Measurements from ENCODE around the gene FBXO9.

FBXO9 gene

DNA sequence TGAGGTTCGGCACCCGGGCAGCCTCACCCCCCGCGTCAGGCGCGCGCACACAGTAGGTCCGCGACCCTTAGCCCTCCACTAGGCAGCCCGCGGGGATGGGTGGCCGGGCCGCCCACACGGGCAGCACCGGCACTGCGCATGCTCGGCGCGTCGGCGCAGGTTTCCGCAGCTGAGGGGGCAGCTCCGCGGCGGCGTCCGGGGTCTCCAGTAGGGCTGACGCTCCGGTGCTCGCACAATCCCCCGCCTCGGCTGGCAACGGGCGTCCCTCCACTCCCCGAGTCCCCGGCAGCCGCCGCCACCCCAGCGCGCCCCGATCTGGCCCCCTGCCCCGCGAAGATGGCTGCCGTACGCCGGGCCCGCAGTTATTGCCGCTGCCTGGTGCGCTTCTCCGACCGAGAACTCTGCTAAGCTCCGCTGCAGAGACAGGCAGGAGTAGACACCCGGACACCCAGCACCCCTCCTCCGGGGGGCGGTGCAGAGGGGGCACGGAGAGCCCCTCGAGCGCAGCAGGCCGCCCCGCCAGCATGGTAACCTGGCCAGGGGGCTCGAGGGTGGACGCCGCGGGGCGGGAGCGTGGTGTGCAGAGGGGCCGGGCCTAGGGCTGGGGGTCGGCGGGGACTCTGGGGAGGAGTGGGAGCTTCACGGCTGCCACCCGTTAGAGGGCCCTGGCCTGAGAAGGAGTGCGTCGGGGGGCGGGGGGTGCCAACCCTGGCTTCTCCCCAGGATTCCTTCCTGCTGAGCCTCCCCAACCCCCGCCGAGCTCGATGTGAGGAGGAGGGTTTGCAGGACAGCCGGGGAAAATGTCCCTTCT lies at the start of gene FBXO9:
FBXO9 (plus strand) TSS at position 139 of the 811 bp plus-strand sequence; CDS start at position 525, 386 bp downstream.
- Histone ChIP-seq H3K9ac (ENCODE audit: low read length) (peak within 1 kb of the TSS; percentile 42), H3K36me3 (ENCODE audit: insufficient read depth, low read length) (no peaks in the 10 kb centered on the region), H3K4me1 (ENCODE audit: insufficient read depth, low read length) (peaks cover 37% of the 10 kb centered on the region)

DNA sequence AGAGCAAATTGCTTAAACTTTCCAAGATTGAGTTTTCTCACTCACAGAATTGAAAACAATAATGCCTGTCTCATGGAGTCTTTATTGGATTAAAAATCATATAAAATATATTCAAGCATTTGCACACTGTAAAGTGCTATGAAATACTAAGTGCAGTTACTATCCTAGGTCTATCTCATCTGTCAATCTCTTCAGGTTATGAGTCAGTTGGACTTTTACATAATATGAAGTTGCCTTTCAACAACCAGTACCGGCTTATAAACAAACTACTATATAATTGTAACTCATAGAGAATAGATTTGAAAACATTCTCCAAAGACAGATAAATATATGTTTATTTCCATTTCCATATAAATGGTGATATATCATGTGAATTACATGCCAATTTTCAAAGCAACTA lies 49.7 kb upstream of the FBXO9 start:
- H3K27me3 ChIP-seq (ENCODE audit: control insufficient read depth in 1 of 2, insufficient read depth in 2 of 2, low read length in 2 of 2) = no peaks in the 10 kb centered on the region
- H3K4me1 ChIP-seq (ENCODE audit: insufficient read depth, low read length) = no peaks in the 10 kb centered on the region
- no peak overlapping the region for H3K27ac ChIP-seq (ENCODE audit: low read depth, low read length)
- H3K9ac ChIP-seq (ENCODE audit: low read length) = no peak overlapping the region
- peaks cover 79% of the 10 kb centered on the region for H3K36me3 ChIP-seq (ENCODE audit: insufficient read depth, low read length)
- H3K4me3 ChIP-seq (ENCODE audit: low read depth in 1 of 2, low read length in 2 of 2) = no peak overlapping the region
- no peaks in the 10 kb centered on the region for H3K9me3 ChIP-seq (ENCODE audit: low read length)

More for the DNA sequence above, at the start of gene FBXO9:
- no peaks in the 10 kb centered on the region for H3K9me3 ChIP-seq (ENCODE audit: low read length)
- H3K27me3 ChIP-seq (ENCODE audit: control insufficient read depth in 1 of 2, insufficient read depth in 2 of 2, low read length in 2 of 2) = no peaks in the 10 kb centered on the region
- H3K27ac ChIP-seq (ENCODE audit: low read depth, low read length) = peak within 1 kb of the TSS; percentile 95
- H3K4me3 ChIP-seq (ENCODE audit: low read depth in 1 of 2, low read length in 2 of 2) = peak within 1 kb of the TSS; percentile 88 to 99

DNA sequence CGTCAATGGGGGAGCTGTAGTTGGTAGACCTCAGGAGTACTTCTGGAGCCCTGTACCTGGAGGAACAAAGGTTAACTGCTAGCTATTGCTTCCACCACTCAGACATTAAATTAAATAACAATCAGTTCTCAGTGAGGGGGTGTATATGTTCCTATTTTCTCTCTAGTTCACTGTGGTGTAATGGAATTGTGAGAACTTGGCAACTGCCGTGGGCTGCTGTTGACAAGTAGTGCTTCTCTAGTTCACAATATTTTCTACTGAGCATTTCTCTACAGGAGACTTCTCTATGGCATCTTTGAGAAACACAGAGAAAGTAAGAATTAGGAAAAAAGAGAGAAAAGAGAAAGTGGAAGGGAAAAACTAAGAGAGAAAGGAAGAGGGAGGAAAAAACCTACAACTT lies 46.8 kb upstream of the FBXO9 start:
- Histone ChIP-seq H3K27ac (ENCODE audit: low read depth, low read length) (no peak overlapping the region), H3K36me3 (ENCODE audit: insufficient read depth, low read length) (peaks cover 49% of the 10 kb centered on the region), H3K9me3 (ENCODE audit: low read length) (no peaks in the 10 kb centered on the region), H3K9ac (ENCODE audit: low read length) (no peak overlapping the region), H3K4me3 (ENCODE audit: low read depth in 1 of 2, low read length in 2 of 2) (no peak overlapping the region), H3K27me3 (ENCODE audit: control insufficient read depth in 1 of 2, insufficient read depth in 2 of 2, low read length in 2 of 2) (no peaks in the 10 kb centered on the region), H3K4me1 (ENCODE audit: insufficient read depth, low read length) (no peaks in the 10 kb centered on the region)

DNA sequence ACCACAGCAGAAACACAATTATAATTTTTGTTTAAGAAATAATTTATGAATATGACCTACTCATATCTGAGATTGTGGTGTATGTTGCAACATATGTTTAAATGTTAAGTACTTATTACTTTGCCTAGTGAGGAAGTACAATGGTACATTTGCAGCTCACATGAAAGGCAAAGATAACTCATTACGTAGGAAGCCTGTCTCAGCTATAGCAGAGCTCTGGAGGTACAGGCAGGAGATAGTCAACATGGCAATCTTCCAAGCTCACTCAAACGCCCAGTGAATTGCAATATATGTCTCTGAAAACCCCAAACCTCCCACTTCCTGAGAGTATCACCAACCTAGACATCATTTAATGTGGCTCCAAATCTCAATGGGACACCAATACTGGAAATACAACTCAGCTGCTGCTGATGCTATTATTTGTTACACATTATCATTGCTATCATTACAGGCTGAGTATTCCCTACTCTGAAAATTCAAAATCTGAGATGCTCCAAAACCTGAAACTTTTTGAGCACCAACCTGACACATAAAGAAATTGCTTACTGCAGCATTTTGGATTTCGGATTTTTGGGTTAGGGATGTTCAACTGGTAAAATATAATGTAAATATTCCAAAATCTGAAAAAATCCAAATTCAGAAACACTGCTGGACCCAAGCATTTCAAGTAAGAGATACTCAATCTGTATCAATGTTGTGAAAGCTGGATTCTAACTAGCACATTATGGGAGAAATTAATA lies 45.0 kb upstream of the FBXO9 start:
- no peak overlapping the region for H3K27ac ChIP-seq (ENCODE audit: low read depth, low read length)
- no peaks in the 10 kb centered on the region for H3K27me3 ChIP-seq (ENCODE audit: control insufficient read depth in 1 of 2, insufficient read depth in 2 of 2, low read length in 2 of 2)
- H3K4me1 ChIP-seq (ENCODE audit: insufficient read depth, low read length) = no peaks in the 10 kb centered on the region
- H3K9me3 ChIP-seq (ENCODE audit: low read length) = no peaks in the 10 kb centered on the region
- no peak overlapping the region for H3K4me3 ChIP-seq (ENCODE audit: low read depth in 1 of 2, low read length in 2 of 2)
- H3K9ac ChIP-seq (ENCODE audit: low read length) = no peak overlapping the region
- peaks cover 47% of the 10 kb centered on the region for H3K36me3 ChIP-seq (ENCODE audit: insufficient read depth, low read length)

DNA sequence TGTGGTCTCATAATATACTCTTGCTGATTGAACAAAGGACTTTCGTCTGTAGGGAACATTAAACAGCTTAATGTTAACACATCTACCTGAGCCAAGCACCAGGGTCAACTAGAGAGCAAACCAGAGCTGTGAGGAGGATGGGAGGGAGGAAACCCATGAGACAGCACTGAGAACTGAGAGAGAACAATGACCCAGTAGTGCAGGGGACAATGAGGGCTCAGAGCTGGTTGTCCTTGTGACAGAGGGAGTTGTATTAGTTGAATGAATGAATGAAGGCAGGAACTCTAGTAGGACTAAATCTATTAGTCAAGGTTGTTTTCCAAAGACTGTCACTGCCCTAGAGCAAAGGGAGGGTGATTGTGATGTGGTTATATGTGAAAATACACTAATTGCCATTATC lies 41.9 kb upstream of the FBXO9 start:
- no peak overlapping the region for H3K4me3 ChIP-seq (ENCODE audit: low read depth in 1 of 2, low read length in 2 of 2)
- H3K4me1 ChIP-seq (ENCODE audit: insufficient read depth, low read length) = no peaks in the 10 kb centered on the region
- no peak overlapping the region for H3K9ac ChIP-seq (ENCODE audit: low read length)
- no peaks in the 10 kb centered on the region for H3K27me3 ChIP-seq (ENCODE audit: control insufficient read depth in 1 of 2, insufficient read depth in 2 of 2, low read length in 2 of 2)
- H3K9me3 ChIP-seq (ENCODE audit: low read length) = no peaks in the 10 kb centered on the region
- H3K27ac ChIP-seq (ENCODE audit: low read depth, low read length) = no peak overlapping the region
- peaks cover 41% of the 10 kb centered on the region for H3K36me3 ChIP-seq (ENCODE audit: insufficient read depth, low read length)

DNA sequence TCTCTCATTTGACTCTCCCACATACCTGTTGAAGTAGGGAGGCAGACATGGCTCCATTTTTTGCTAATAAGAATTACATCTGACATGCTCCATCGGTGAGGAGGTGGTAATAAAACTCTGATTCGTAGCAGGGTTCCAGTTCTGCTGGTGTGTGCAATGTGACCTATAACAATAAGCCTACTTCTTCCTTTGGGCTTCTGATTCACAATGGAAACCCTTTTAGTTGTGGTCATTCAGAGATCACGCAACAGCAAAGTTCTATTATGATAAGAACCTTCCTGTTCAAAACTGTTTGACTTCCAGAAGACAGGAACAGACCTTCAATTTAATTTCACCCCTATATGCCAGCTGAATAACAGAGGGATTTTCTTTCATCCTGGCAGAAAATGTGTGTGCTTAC lies 38.7 kb upstream of the FBXO9 start:
- H3K27ac ChIP-seq (ENCODE audit: low read depth, low read length) = no peak overlapping the region
- H3K9me3 ChIP-seq (ENCODE audit: low read length) = no peaks in the 10 kb centered on the region
- no peak overlapping the region for H3K9ac ChIP-seq (ENCODE audit: low read length)
- H3K4me3 ChIP-seq (ENCODE audit: low read depth in 1 of 2, low read length in 2 of 2) = no peak overlapping the region
- no peaks in the 10 kb centered on the region for H3K27me3 ChIP-seq (ENCODE audit: control insufficient read depth in 1 of 2, insufficient read depth in 2 of 2, low read length in 2 of 2)
- H3K4me1 ChIP-seq (ENCODE audit: insufficient read depth, low read length) = no peaks in the 10 kb centered on the region
- H3K36me3 ChIP-seq (ENCODE audit: insufficient read depth, low read length) = peaks cover 66% of the 10 kb centered on the region

DNA sequence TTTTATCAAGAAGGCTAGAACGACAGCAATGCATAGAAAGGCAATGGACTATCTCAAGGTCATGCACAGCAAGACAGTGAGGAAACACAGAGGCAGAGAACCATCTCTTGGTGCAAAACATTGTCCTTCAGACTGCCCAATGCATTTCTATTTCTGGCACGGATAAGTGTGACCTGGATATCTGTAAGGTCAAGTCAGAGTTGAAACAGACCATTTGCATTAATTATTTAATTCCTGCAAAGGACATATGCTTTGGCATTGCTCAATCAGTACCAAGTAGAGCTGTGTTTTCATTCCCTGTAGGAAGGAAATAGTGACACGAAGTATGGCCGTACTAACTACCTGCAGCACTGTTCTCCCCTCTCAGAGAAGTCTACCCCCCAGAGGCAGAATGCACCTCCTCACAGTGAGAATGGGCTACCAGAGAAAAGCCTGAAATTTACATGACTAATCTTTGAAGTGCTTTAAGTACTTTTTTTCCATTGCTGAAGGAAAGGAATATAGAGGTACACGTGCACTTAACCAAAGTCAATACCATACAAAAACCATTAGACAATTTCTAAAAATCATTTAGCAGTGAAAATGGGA lies 38.0 kb upstream of the FBXO9 start:
- Histone ChIP-seq H3K36me3 (ENCODE audit: insufficient read depth, low read length) (peaks cover 71% of the 10 kb centered on the region), H3K27me3 (ENCODE audit: control insufficient read depth in 1 of 2, insufficient read depth in 2 of 2, low read length in 2 of 2) (no peaks in the 10 kb centered on the region), H3K4me1 (ENCODE audit: insufficient read depth, low read length) (no peaks in the 10 kb centered on the region), H3K9ac (ENCODE audit: low read length) (no peak overlapping the region), H3K9me3 (ENCODE audit: low read length) (no peaks in the 10 kb centered on the region), H3K4me3 (ENCODE audit: low read depth in 1 of 2, low read length in 2 of 2) (no peak overlapping the region), H3K27ac (ENCODE audit: low read depth, low read length) (no peak overlapping the region)

DNA sequence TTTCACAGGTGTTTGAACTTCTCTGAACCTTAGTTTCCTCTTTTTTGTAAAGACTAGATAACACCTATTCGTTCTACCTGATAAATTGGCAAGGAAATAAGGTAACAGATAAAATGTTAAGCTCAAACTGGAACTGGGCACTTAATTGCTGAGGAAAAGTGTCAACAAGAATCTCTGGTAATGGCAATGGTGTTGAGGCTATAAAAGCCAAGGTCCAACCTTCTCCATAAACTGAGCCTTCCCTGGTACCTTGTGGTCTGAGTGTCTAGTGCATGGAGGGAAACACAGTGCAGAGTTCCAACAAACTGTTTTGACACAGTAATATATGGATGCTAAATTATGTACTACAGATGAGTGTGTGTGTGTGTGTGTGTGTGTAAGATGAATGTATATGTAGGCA lies 36.7 kb upstream of the FBXO9 start:
- Histone ChIP-seq H3K4me3 (ENCODE audit: low read depth in 1 of 2, low read length in 2 of 2) (no peak overlapping the region), H3K27me3 (ENCODE audit: control insufficient read depth in 1 of 2, insufficient read depth in 2 of 2, low read length in 2 of 2) (no peaks in the 10 kb centered on the region), H3K9ac (ENCODE audit: low read length) (no peak overlapping the region), H3K27ac (ENCODE audit: low read depth, low read length) (no peak overlapping the region), H3K9me3 (ENCODE audit: low read length) (no peaks in the 10 kb centered on the region), H3K36me3 (ENCODE audit: insufficient read depth, low read length) (peaks cover 71% of the 10 kb centered on the region), H3K4me1 (ENCODE audit: insufficient read depth, low read length) (peaks cover 10% of the 10 kb centered on the region)

DNA sequence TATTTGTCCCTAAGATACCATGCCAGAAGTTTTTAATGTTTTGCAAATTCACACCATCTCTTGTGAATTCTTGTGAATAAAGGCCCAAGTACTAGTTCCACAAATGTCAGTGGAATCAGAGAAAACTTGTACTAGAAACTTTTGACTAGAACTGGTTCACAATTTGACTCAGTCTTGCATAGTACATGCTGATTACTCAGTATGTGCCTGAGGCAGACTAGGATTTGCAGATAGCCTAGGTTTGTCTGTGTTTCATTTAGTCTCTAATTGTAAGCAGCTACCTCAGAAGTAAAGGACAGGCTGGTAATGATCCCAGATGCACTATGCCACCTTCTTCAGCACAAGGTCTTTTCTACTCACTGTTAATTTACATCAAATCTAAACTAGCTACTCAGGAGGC lies 35.9 kb upstream of the FBXO9 start:
- peaks cover 64% of the 10 kb centered on the region for H3K36me3 ChIP-seq (ENCODE audit: insufficient read depth, low read length)
- H3K4me1 ChIP-seq (ENCODE audit: insufficient read depth, low read length) = peaks cover 18% of the 10 kb centered on the region
- no peaks in the 10 kb centered on the region for H3K9me3 ChIP-seq (ENCODE audit: low read length)
- H3K27ac ChIP-seq (ENCODE audit: low read depth, low read length) = no peak overlapping the region
- no peak overlapping the region for H3K9ac ChIP-seq (ENCODE audit: low read length)
- no peak overlapping the region for H3K4me3 ChIP-seq (ENCODE audit: low read depth in 1 of 2, low read length in 2 of 2)
- H3K27me3 ChIP-seq (ENCODE audit: control insufficient read depth in 1 of 2, insufficient read depth in 2 of 2, low read length in 2 of 2) = no peaks in the 10 kb centered on the region

DNA sequence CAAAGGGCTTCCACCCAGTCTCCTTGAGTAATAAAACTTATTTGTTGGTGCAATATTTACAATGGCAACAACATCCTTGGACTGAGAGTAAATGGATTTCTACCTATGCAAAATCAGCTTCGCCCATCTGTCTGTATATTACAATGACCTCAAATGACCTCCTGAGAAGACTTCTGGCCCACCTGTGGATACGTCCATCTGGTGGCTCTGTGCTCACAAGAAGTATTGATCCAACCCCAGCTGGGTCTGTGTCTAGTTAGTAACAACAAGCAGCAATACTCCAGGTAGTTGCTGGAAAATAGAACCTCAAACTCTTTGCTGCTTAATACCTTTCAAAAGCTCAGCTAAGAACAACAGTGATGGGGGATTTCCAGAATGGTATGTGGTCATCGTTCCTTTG lies 35.4 kb upstream of the FBXO9 start:
- Histone ChIP-seq H3K36me3 (ENCODE audit: insufficient read depth, low read length) (peaks cover 64% of the 10 kb centered on the region), H3K27me3 (ENCODE audit: control insufficient read depth in 1 of 2, insufficient read depth in 2 of 2, low read length in 2 of 2) (no peaks in the 10 kb centered on the region)

DNA sequence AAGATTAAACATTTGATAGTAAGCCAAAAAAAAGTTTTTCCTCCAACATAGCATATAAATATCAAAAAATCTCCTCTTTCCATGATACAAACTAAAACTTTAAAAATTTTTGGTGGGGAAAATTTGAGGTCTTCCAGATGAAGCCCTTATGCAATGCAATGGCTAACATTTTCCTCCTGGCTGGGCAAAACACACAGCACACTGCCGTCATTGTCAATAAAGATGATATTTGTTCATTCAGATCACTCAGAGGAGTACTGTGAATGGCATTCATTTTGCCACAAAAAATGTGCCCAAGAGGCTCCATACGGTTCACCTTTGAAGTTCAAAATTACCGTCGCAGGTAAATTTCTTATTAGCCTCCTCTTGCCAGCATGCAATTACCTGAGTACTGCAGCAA lies 33.9 kb upstream of the FBXO9 start:
- Histone ChIP-seq H3K9ac (ENCODE audit: low read length) (no peak overlapping the region), H3K4me1 (ENCODE audit: insufficient read depth, low read length) (peaks cover 22% of the 10 kb centered on the region), H3K27ac (ENCODE audit: low read depth, low read length) (no peak overlapping the region), H3K4me3 (ENCODE audit: low read depth in 1 of 2, low read length in 2 of 2) (no peak overlapping the region), H3K27me3 (ENCODE audit: control insufficient read depth in 1 of 2, insufficient read depth in 2 of 2, low read length in 2 of 2) (no peaks in the 10 kb centered on the region), H3K36me3 (ENCODE audit: insufficient read depth, low read length) (peaks cover 61% of the 10 kb centered on the region), H3K9me3 (ENCODE audit: low read length) (no peaks in the 10 kb centered on the region)

More for the DNA sequence above, 35.4 kb upstream of the FBXO9 start:
- no peak overlapping the region for H3K4me3 ChIP-seq (ENCODE audit: low read depth in 1 of 2, low read length in 2 of 2)
- no peaks in the 10 kb centered on the region for H3K9me3 ChIP-seq (ENCODE audit: low read length)
- no peak overlapping the region for H3K27ac ChIP-seq (ENCODE audit: low read depth, low read length)
- H3K4me1 ChIP-seq (ENCODE audit: insufficient read depth, low read length) = peaks cover 22% of the 10 kb centered on the region
- H3K9ac ChIP-seq (ENCODE audit: low read length) = no peak overlapping the region

All from muscle layer of colon (tissue), 2 donors.